DND-41 (cell line): ENCODE results near the gene CCDC70.

Experiments
- CTCF ChIP-seq: IDR thresholded peaks from 2 replicates; pipeline ENCODE4 v1.5.1; 2012; ENCODE audit warnings: borderline replicate concordance, low read length, moderate library complexity, mild to moderate bottlenecking; ENCODE audit not compliant: poor library complexity, severe bottlenecking; ENCODE audit errors: extremely low read depth
- EZH2 ChIP-seq: IDR thresholded peaks from 3 replicates; pipeline ENCODE4 v1.6.1; 2012; ENCODE audit warnings: borderline replicate concordance, low read depth, mild to moderate bottlenecking, moderate library complexity, low read length, inconsistent platforms; ENCODE audit not compliant: severe bottlenecking

- TF ChIP-seq CTCF (no peak), EZH2 (no peak)
Measured at GRCh38 chr13:51910508-51910907, 48.7 kb downstream of the CCDC70 start.
